Panc1 (cell line): ENCODE measurements around the gene RHEB. TPM values are rescaled to one million over a fixed set of nuclear protein-coding genes. Genes with fewer than 3 reads are reported as not detected.

Source experiments
- ATAC-seq: fragments of 200-7000 bp; cut with Tn5 transposase; 2 replicates; pipeline ENCODE4 v1.9.1; 2020; ENCODE audit warnings: mild to moderate bottlenecking, moderate library complexity
- BruUV-seq: library from RNA; stranded (reverse); fragments of 400-500 nt; replicated peaks from 2 replicates; lab custom pipeline; 2021; lab: Mats Ljungman, UMichigan
- CTCF ChIA-PET: fragments of 300-600 bp; sonication (Branson Sonifier 250); formaldehyde crosslinking; loops from one replicate; lab custom pipeline; 2022; ENCODE audit warnings: antibody characterized with exemption; lab: Charles Lee
- POLR2A ChIA-PET: fragments of 300-600 bp; sonication (Branson Sonifier 250); formaldehyde crosslinking; loops from one replicate; lab custom pipeline; 2022; ENCODE audit warnings: antibody characterized with exemption; lab: Charles Lee
- DNase-seq: peaks from one replicate; pipeline ENCODE4 v3.0.0-alpha.2; 2010; ENCODE audit warnings: low read depth, low spot score
- H3K27ac ChIP-seq: 2 replicates; pipeline ENCODE4 v1.5.1; 2011; ENCODE audit warnings: mild to moderate bottlenecking, low read length, inconsistent platforms
- H3K27me3 ChIP-seq: fragments of 200-500 bp; sonication (Bioruptor generic); 2 replicates; pipeline ENCODE4 v1.6.0; 2014; ENCODE audit warnings: low read length, inconsistent platforms; ENCODE audit not compliant: control insufficient read depth, insufficient read depth
- H3K36me3 ChIP-seq: fragments of 200-500 bp; sonication (Bioruptor generic); 2 replicates; pipeline ENCODE4 v1.5.1; 2014; ENCODE audit warnings: inconsistent platforms, mild to moderate bottlenecking, low read length, moderate library complexity; ENCODE audit not compliant: control insufficient read depth, insufficient read depth
- H3K4me1 ChIP-seq: 2 replicates; pipeline ENCODE4 v1.5.1; 2011; ENCODE audit warnings: inconsistent platforms, mild to moderate bottlenecking, low read length, moderate library complexity; ENCODE audit not compliant: control insufficient read depth, insufficient read depth
- H3K4me3 ChIP-seq, 2 experiments: 2 replicates each; pipeline ENCODE4 v1.5.1; 2011 to 2012; ENCODE audit warnings: low read depth in 2 of 2, low read length in 2 of 2, mild to moderate bottlenecking in 2 of 2, inconsistent platforms in 1 of 2, moderate library complexity in 1 of 2
- H3K9me3 ChIP-seq: fragments of 200-500 bp; sonication (Bioruptor generic); 2 replicates; pipeline ENCODE4 v1.5.1; 2014; ENCODE audit warnings: low read depth, mild to moderate bottlenecking, inconsistent platforms, low read length, moderate library complexity; ENCODE audit not compliant: control insufficient read depth, insufficient read depth
- CTCF ChIP-seq: fragments of 450-650 bp; IDR thresholded peaks from 2 replicates; pipeline ENCODE4 v1.5.1; 2017; ENCODE audit warnings: mild to moderate bottlenecking
- POLR2AphosphoS5 ChIP-seq: IDR thresholded peaks from 2 replicates; pipeline ENCODE4 v1.6.1; 2012; ENCODE audit warnings: mild to moderate bottlenecking, low read depth, low read length, moderate library complexity
- REST ChIP-seq, 2 experiments: IDR thresholded peaks; 2 replicates each; pipeline ENCODE4 v1.6.1; 2011 to 2012; ENCODE audit warnings: low read depth in 2 of 2, control low read depth in 1 of 2, low read length in 1 of 2, mild to moderate bottlenecking in 1 of 2, moderate library complexity in 1 of 2; ENCODE audit not compliant: insufficient read depth in 1 of 2
- SIN3A ChIP-seq: IDR thresholded peaks from 2 replicates; pipeline ENCODE4 v1.6.1; 2012; ENCODE audit warnings: low read depth, mild to moderate bottlenecking, low read length, moderate library complexity, borderline replicate concordance; ENCODE audit not compliant: insufficient read depth
- TCF7L2 ChIP-seq: IDR thresholded peaks from 2 replicates; pipeline ENCODE4 v1.6.1; 2011; ENCODE audit warnings: mild to moderate bottlenecking, low read depth, low read length, inconsistent platforms
- in situ Hi-C: cut with HindIII; loops from 2 replicates; pipeline ENCODE4 v1.10.0; 2016; ENCODE audit warnings: low sequenced_read_pairs, low pct_unique_long_range_greater_than_20kb
- intact Hi-C: fragments of 100-400 bp; cut with micrococcal nuclease; formaldehyde crosslinking; loops from one replicate; pipeline ENCODE4 v1.10.0; 2022; ENCODE audit not compliant: unreplicated experiment
- total RNA-seq: library from RNA; stranded (reverse); gene quantifications from one replicate; pipeline ENCODE4 v1.2.1, GENCODE V29; 2021; ENCODE audit not compliant: unreplicated experiment

Gene RHEB
- total RNA-seq, 1 experiment from 2014 or later: 259 TPM

DNA sequence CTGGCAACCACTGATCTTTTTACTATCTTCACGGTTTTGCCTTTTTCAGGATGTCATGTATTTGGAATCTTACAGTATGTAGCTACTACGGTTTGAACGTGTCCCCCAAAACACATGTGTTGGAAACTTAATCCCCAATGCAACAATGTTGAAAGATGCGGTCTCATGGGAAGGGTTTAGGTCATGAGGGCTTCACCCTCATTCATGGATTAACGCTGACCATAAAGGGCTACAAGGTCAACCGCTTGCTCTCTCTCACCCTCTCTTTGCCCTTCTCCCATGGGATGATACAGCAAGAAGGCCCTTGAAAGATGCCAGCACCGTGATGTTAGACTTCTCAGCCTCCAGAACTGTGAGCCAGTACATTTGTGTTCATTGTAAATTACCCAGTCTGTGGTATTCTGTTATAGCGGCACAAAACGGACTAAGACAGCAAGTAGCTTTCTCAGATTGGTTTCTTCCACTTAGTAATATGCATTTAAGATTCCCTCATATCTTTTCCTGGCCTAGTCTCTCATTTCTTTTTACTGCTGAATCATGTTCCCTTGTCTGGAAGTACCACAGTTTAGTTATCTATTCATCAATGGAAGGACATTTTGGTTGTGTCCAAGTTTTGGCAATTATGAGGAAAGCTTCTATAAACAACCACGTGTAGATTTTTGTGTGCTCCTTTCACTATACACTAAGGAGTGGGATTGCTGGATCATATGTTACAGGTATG is 76.8 kb downstream of the RHEB start:
- CTCF ChIA-PET: interaction anchor here (0.6 to 0.7 kb wide), 3 partner anchors 73 to 353 kb away, joined by 3 to 6 read pairs (median 6); no protein-coding TSS in a partner anchor
- in situ Hi-C loops: no loop called here
- intact Hi-C loops: no loop called here

GRCh38 chr7:151440799-151441445 is 78.8 kb downstream of the RHEB start:
- H3K27me3 ChIP-seq: no peaks in the 10 kb centered on the region
- ChIA-PET POLR2A (no interaction called here), CTCF (interaction anchor here (0.5 to 0.6 kb wide), 2 partner anchors 111 to 135 kb away, joined by 8 to 9 read pairs; no protein-coding TSS in a partner anchor)
- no peak for ATAC-seq
- no peaks in the 10 kb centered on the region for H3K9me3 ChIP-seq
- TF ChIP-seq TCF7L2 (no peak), SIN3A (no peak), POLR2AphosphoS5 (no peak), CTCF (no peak), REST (IDR thresholded peaks at IDR 0.05; ENCODE audit: insufficient read depth in 1 of 2, low read depth in 2 of 2, low read length in 1 of 2) (no peak)
- H3K36me3 ChIP-seq: no peaks in the 10 kb centered on the region
- intact Hi-C loops: no loop called here
- H3K4me1 ChIP-seq: peaks cover 9% of the 10 kb centered on the region
- no peak overlapping the region for H3K4me3 ChIP-seq
- no TSS peak for BruUV-seq
- H3K27ac ChIP-seq: no peak overlapping the region; the same call in 1 of the 2 replicates
- no peak for DNase-seq
- in situ Hi-C loops: no loop called here

More for the DNA sequence above, 76.8 kb downstream of the RHEB start:
- no TSS peak for BruUV-seq
- no peak for TF ChIP-seq CTCF
- no peak for DNase-seq
- POLR2A ChIA-PET: interaction anchor here (0.5 to 0.6 kb wide), 2 partner anchors 73 to 188 kb away, joined by 3 to 14 read pairs; no protein-coding TSS in a partner anchor
- no peak for ATAC-seq
- Histone ChIP-seq H3K4me1 (peaks cover 9% of the 10 kb centered on the region), H3K27ac (peak overlapping the region; percentile 7; the same call in 1 of the 2 replicates), H3K4me3 (no peak overlapping the region), H3K27me3 (no peaks in the 10 kb centered on the region), H3K36me3 (no peaks in the 10 kb centered on the region), H3K9me3 (no peaks in the 10 kb centered on the region)
